Measurements from ENCODE around the gene TPCN2. TPM values are rescaled to one million over a fixed set of nuclear protein-coding genes. Genes with fewer than 3 reads are reported as not detected.

Gene TPCN2
- total and polyA plus RNA-seq, 2 of the 8 experiments (the other 6 are each of a cell fraction or from before 2014, with no cell fraction given) = 9.7 to 18.6 TPM

GRCh38 chr11:69106031-69106811, 57.5 kb downstream of the TPCN2 start (continued):
- TF ChIP-seq, protein P1, sequence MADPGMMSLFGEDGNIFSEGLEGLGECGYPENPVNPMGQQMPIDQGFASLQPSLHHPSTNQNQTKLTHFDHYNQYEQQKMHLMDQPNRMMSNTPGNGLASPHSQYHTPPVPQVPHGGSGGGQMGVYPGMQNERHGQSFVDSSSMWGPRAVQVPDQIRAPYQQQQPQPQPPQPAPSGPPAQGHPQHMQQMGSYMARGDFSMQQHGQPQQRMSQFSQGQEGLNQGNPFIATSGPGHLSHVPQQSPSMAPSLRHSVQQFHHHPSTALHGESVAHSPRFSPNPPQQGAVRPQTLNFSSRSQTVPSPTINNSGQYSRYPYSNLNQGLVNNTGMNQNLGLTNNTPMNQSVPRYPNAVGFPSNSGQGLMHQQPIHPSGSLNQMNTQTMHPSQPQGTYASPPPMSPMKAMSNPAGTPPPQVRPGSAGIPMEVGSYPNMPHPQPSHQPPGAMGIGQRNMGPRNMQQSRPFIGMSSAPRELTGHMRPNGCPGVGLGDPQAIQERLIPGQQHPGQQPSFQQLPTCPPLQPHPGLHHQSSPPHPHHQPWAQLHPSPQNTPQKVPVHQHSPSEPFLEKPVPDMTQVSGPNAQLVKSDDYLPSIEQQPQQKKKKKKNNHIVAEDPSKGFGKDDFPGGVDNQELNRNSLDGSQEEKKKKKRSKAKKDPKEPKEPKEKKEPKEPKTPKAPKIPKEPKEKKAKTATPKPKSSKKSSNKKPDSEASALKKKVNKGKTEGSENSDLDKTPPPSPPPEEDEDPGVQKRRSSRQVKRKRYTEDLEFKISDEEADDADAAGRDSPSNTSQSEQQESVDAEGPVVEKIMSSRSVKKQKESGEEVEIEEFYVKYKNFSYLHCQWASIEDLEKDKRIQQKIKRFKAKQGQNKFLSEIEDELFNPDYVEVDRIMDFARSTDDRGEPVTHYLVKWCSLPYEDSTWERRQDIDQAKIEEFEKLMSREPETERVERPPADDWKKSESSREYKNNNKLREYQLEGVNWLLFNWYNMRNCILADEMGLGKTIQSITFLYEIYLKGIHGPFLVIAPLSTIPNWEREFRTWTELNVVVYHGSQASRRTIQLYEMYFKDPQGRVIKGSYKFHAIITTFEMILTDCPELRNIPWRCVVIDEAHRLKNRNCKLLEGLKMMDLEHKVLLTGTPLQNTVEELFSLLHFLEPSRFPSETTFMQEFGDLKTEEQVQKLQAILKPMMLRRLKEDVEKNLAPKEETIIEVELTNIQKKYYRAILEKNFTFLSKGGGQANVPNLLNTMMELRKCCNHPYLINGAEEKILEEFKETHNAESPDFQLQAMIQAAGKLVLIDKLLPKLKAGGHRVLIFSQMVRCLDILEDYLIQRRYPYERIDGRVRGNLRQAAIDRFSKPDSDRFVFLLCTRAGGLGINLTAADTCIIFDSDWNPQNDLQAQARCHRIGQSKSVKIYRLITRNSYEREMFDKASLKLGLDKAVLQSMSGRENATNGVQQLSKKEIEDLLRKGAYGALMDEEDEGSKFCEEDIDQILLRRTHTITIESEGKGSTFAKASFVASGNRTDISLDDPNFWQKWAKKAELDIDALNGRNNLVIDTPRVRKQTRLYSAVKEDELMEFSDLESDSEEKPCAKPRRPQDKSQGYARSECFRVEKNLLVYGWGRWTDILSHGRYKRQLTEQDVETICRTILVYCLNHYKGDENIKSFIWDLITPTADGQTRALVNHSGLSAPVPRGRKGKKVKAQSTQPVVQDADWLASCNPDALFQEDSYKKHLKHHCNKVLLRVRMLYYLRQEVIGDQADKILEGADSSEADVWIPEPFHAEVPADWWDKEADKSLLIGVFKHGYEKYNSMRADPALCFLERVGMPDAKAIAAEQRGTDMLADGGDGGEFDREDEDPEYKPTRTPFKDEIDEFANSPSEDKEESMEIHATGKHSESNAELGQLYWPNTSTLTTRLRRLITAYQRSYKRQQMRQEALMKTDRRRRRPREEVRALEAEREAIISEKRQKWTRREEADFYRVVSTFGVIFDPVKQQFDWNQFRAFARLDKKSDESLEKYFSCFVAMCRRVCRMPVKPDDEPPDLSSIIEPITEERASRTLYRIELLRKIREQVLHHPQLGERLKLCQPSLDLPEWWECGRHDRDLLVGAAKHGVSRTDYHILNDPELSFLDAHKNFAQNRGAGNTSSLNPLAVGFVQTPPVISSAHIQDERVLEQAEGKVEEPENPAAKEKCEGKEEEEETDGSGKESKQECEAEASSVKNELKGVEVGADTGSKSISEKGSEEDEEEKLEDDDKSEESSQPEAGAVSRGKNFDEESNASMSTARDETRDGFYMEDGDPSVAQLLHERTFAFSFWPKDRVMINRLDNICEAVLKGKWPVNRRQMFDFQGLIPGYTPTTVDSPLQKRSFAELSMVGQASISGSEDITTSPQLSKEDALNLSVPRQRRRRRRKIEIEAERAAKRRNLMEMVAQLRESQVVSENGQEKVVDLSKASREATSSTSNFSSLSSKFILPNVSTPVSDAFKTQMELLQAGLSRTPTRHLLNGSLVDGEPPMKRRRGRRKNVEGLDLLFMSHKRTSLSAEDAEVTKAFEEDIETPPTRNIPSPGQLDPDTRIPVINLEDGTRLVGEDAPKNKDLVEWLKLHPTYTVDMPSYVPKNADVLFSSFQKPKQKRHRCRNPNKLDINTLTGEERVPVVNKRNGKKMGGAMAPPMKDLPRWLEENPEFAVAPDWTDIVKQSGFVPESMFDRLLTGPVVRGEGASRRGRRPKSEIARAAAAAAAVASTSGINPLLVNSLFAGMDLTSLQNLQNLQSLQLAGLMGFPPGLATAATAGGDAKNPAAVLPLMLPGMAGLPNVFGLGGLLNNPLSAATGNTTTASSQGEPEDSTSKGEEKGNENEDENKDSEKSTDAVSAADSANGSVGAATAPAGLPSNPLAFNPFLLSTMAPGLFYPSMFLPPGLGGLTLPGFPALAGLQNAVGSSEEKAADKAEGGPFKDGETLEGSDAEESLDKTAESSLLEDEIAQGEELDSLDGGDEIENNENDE (IDR thresholded peaks at IDR 0.05; ENCODE audit: insufficient replicate concordance, low read length) = no peak
- TF ChIP-seq, protein P2, sequence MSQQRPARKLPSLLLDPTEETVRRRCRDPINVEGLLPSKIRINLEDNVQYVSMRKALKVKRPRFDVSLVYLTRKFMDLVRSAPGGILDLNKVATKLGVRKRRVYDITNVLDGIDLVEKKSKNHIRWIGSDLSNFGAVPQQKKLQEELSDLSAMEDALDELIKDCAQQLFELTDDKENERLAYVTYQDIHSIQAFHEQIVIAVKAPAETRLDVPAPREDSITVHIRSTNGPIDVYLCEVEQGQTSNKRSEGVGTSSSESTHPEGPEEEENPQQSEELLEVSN (IDR thresholded peaks at IDR 0.05) = no peak
- TF ChIP-seq MAX (IDR thresholded peaks at IDR 0.05) (no peak), KDM4A (IDR thresholded peaks at IDR 0.05; ENCODE audit: low read depth, low read length, severe bottlenecking) (no peak), TAF1 (IDR thresholded peaks at IDR 0.05; ENCODE audit: low read depth, low read length) (no peak), SP1 (IDR thresholded peaks at IDR 0.05; ENCODE audit: low read depth, low read length) (no peak), RBBP5 (IDR thresholded peaks at IDR 0.05; ENCODE audit: borderline replicate concordance, low read depth, low read length) (no peak)
